Aorta (tissue), 5 donors: ENCODE data around the gene B3GALT4. TPM values are rescaled to one million over a fixed set of nuclear protein-coding genes. Genes with fewer than 3 reads are reported as not detected.
"Not testable (repeated sequence)": the region's sequence is repeated elsewhere in the genome, so short reads cannot be mapped to it uniquely, and the experiment has no call there.

ENCODE experiments used
- ATAC-seq: fragments of 200-7000 bp; cut with Tn5 transposase; one replicate; pipeline ENCODE4 v1.9.1; 2022; ENCODE audit warnings: moderate library complexity; ENCODE audit not compliant: low FRiP score
- DNase-seq, 2 donors: peaks; one replicate each; pipeline ENCODE4 v3.0.0-alpha.2; 2020
- H3K27ac ChIP-seq, 2 donors: one replicate each; pipeline ENCODE4 v1.5.1; 2013; ENCODE audit warnings: low read length in 2 of 2, mild to moderate bottlenecking in 2 of 2, moderate library complexity in 2 of 2, control low read depth in 1 of 2, inconsistent platforms in 1 of 2, low read depth in 1 of 2
- H3K27me3 ChIP-seq, 2 donors: one replicate each; pipeline ENCODE4 v1.6.1; 2013; ENCODE audit warnings: control low read depth in 1 of 2, low read length in 1 of 2, mild to moderate bottlenecking in 1 of 2, moderate library complexity in 1 of 2; ENCODE audit not compliant: insufficient read depth in 2 of 2, control insufficient read depth in 1 of 2
- H3K36me3 ChIP-seq, 2 donors: one replicate each; pipeline ENCODE4 v1.6.1; 2013; ENCODE audit warnings: control low read depth in 1 of 2, low read length in 1 of 2, mild to moderate bottlenecking in 1 of 2; ENCODE audit not compliant: insufficient read depth in 2 of 2, control insufficient read depth in 1 of 2
- H3K4me1 ChIP-seq, 2 donors: one replicate each; pipeline ENCODE4 v1.6.1; 2013; ENCODE audit warnings: low read length in 2 of 2, control low read depth in 1 of 2, mild to moderate bottlenecking in 1 of 2, moderate library complexity in 1 of 2; ENCODE audit not compliant: insufficient read depth in 2 of 2, control insufficient read depth in 1 of 2
- H3K4me3 ChIP-seq, 2 donors: one replicate each; pipeline ENCODE4 v1.5.1; 2013; ENCODE audit warnings: low read length in 2 of 2, control low read depth in 1 of 2, mild to moderate bottlenecking in 1 of 2
- H3K9me3 ChIP-seq: one replicate; pipeline ENCODE4 v1.6.1; 2013; ENCODE audit warnings: mild to moderate bottlenecking, low read length; ENCODE audit not compliant: control insufficient read depth
- WGBS, 2 donors: extraction: QIAGEN DNeasy Blood & Tissue Kit; methylation state at CpG; one replicate each; pipeline ENCODE4 v1.1.7; 2013; 5-methylcytosine and 5-hydroxymethylcytosine counted together
- intact Hi-C, 2 donors: fragments of 100-400 bp; cut with DNase I; formaldehyde crosslinking; loops; one replicate each; pipeline versions ENCODE4 v1.14.2 to v1.15.0; 2022
- polyA plus RNA-seq, 2 donors: library from polyadenylated mRNA; stranded (reverse); fragments of 200-250 nt; gene quantifications; one replicate each; pipeline ENCODE4 v1.2.3, GENCODE V29; 2013
- total RNA-seq, 2 donors: library from RNA; stranded (reverse); fragmentation: NEBNext Ultra II Directional; extraction: Animal tissue kit (Norgen Biotek cat#: 25700); gene quantifications; one replicate each; pipeline ENCODE4 v1.2.1, GENCODE V29; 2021
- donor health status: healthy with polysubstance abuse.
- donor health status: Bipolar disorder and iron deficiency.
- donor health status: DM: no; HTN: no; CAD: no.
- donor health status: DM: no; HTN: no; CAD: no.
- donor health status: DM: yes; HTN: yes; CAD: no.

The B3GALT4 gene
- total and polyA plus RNA-seq, 4 donors: 8.3 to 17.0 (median 13.5) TPM

DNA sequence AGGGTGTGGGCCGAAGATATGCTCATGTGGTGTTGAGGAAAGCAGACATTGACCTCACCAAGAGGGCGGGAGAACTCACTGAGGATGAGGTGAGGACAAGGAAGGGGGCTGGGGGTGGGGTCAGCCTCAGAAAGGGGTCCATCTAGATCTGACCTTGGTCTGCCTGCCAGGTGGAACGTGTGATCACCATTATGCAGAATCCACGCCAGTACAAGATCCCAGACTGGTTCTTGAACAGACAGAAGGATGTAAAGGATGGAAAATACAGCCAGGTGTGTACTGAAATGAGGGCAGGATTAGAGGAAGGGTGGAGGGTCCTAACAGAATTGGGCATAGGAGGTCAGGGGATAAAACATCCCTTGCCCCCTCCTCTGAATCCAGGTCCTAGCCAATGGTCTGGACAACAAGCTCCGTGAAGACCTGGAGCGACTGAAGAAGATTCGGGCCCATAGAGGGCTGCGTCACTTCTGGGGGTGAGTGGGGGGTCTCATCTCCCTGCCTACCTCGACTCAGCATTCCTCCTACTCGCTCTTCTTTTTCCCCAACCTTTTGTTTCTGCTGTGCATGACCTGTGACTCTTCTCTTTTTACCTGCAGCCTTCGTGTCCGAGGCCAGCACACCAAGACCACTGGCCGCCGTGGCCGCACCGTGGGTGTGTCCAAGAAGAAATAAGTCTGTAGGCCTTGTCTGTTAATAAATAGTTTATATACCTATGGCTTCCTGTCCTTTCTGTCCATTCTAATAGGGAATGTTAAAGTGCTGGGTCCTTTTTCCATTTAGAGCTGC is 935 bp upstream of the B3GALT4 start:
- not testable (repeated sequence) for H3K36me3 ChIP-seq, H3K9me3 ChIP-seq, H3K4me1 ChIP-seq, H3K27me3 ChIP-seq, ATAC-seq
- peak overlapping the region in 1 of 2 donors; percentile 50 for H3K4me3 ChIP-seq
- H3K27ac ChIP-seq: peak overlapping the region in 1 of 2 donors; percentile 34
- 83% methylated on average over 15 to 16 of the region's 16 CpGs for WGBS, 2 donors
- intact Hi-C loops: loop anchor here in 1 of 2 donors (5.0 kb wide), 2 partner anchors 36 to 136 kb away; partner anchors contain the start of genes PHF1 and TAPBP
- peak; percentile 30 to 37 for DNase-seq

DNA sequence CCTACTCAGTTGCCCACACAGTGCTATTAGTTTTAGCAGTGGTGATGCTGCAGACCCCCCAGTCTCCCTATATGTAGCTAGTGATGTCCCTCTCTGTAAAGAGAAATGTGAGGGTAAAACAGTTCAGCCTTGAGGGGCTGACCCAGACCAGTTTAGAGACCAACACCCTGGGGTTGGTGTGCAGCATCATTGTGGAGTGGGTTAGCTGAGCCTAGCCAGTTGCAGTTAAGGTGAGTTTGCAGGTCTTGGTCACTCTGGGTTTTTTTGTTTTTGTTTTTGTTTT is 401 bp upstream of the B3GALT4 start:
- intact Hi-C loops: loop anchor here in 1 of 2 donors (5.0 kb wide), 2 partner anchors 36 to 136 kb away; partner anchors contain the start of genes PHF1 and TAPBP
- H3K36me3 ChIP-seq: no peaks in the 10 kb centered on the region
- DNase-seq: no peak

DNA sequence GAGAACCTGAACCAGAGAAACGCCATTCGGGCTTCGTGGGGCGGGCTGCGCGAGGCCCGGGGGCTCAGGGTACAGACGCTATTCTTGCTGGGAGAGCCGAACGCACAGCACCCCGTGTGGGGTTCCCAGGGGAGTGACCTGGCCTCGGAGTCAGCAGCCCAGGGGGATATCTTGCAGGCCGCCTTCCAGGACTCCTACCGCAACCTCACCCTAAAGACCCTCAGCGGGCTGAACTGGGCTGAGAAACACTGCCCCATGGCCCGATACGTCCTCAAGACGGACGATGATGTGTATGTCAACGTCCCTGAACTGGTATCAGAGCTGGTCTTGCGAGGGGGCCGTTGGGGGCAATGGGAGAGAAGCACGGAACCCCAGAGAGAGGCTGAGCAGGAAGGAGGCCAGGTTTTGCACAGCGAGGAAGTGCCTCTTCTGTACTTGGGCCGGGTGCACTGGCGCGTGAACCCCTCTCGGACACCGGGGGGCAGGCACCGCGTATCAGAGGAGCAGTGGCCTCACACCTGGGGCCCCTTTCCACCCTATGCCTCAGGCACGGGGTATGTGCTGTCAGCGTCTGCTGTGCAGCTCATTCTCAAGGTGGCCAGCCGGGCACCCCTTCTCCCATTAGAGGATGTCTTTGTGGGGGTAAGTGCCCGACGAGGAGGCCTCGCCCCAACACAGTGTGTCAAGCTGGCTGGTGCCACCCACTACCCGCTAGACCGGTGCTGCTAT is 904 bp downstream of the B3GALT4 start:
- ATAC-seq: peak; percentile 2
- intact Hi-C loops: loop anchor here in 1 of 2 donors (5.0 kb wide), 2 partner anchors 34 to 134 kb away; partner anchors contain the start of genes PHF1 and TAPBP

More for the DNA sequence above, 401 bp upstream of the B3GALT4 start:
- H3K9me3 ChIP-seq: no peaks in the 10 kb centered on the region
- ATAC-seq: no peak
- H3K27me3 ChIP-seq: no peaks in the 10 kb centered on the region
- H3K4me3 ChIP-seq: peak overlapping the region; percentile 2 to 50
- peak overlapping the region; percentile 34 to 35 for H3K27ac ChIP-seq
- no peaks in the 10 kb centered on the region for H3K4me1 ChIP-seq

DNA sequence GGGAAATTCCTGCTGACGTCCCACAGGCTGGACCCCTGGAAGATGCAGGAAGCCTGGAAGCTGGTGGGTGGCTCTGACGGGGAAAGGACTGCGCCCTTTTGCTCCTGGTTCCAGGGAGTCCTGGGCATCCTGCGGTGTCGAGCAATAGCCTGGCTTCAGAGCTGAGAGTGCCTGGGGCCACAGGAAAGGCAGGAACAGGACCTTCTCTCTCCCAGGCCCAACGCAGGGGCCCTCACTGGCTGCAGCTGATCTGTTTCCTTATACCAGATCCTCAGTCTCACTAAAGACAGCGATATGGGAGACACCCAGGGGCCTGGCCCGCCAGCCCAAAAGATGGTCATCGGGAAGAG is 1.4 kb downstream of the B3GALT4 start:
- intact Hi-C loops: loop anchor here in 1 of 2 donors (5.0 kb wide), 2 partner anchors 34 to 134 kb away; partner anchors contain the start of genes PHF1 and TAPBP
- no peaks in the 10 kb centered on the region for H3K9me3 ChIP-seq
- H3K27ac ChIP-seq: no peak overlapping the region
- no peak overlapping the region for H3K4me3 ChIP-seq
- WGBS, 2 donors: 77 to 78% methylated on average over 9 of the region's 9 CpGs
- no peaks in the 10 kb centered on the region for H3K27me3 ChIP-seq
- ATAC-seq: no peak
- no peaks in the 10 kb centered on the region for H3K4me1 ChIP-seq
- no peak for DNase-seq
- no peaks in the 10 kb centered on the region for H3K36me3 ChIP-seq

More for the DNA sequence above, 904 bp downstream of the B3GALT4 start:
- H3K9me3 ChIP-seq: no peaks in the 10 kb centered on the region
- DNase-seq: no peak
- H3K4me1 ChIP-seq: no peaks in the 10 kb centered on the region
- H3K36me3 ChIP-seq: no peaks in the 10 kb centered on the region
- WGBS, 2 donors: 45 to 47% methylated on average over 39 of the region's 39 CpGs
- H3K4me3 ChIP-seq: peak overlapping the region; percentile 46 to 50
- no peaks in the 10 kb centered on the region for H3K27me3 ChIP-seq
- H3K27ac ChIP-seq: peak overlapping the region; percentile 20 to 28

DNA sequence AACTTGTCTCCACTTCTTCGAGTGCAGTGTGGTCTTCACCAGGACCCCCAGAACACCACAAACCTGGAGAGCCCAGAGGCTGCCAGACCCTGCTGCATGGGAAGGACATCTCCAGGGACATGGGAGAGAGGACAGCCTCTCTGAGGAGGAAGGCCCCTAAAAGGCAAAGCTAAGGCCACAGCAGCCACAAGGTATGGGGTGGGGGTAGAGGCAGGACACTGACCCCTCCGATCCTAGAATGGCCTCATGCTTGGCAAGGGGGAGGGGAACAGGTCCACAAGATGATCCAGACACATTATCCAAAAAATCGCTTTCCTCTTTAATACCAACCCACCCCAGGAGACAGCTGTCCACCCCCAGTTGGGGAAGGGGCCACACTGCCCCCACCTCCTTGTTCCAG is 1.9 kb downstream of the B3GALT4 start:
- H3K4me3 ChIP-seq: no peak overlapping the region
- no peaks in the 10 kb centered on the region for H3K36me3 ChIP-seq
- H3K9me3 ChIP-seq: no peaks in the 10 kb centered on the region
- H3K27me3 ChIP-seq: no peaks in the 10 kb centered on the region
- ATAC-seq (no peak), DNase-seq (no peak)
- no peaks in the 10 kb centered on the region for H3K4me1 ChIP-seq
- WGBS, 2 donors: 85 to 86% methylated on average over 3 of the region's 3 CpGs
- intact Hi-C loops: loop anchor here in 1 of 2 donors (5.0 kb wide), 2 partner anchors 33 to 133 kb away; partner anchors contain the start of genes PHF1 and TAPBP
- H3K27ac ChIP-seq: no peak overlapping the region

DNA sequence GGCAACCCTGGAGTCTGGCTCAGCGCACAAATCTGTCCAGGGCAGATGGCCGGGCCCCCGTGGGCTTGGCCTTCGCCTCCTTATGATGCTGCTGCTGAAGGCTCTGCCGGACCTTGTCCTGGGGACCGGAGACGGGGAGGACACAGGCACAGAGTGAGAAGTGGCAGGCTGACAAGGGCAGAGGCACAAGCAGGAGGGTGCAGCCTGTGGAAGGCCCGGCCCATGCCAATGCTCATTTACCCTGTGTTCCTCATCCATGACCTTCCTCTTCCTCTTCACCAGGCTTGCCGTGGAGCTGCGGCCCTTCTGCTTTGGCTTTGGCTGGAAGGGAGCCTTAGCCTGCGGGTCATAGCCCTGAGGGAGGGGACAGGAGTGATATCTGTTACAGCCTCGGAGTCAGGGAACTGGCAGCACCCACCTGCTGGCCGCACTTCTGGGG is 2.4 kb downstream of the B3GALT4 start:
- Histone ChIP-seq H3K4me3 (no peak overlapping the region), H3K36me3 (no peaks in the 10 kb centered on the region), H3K27ac (no peak overlapping the region), H3K27me3 (no peaks in the 10 kb centered on the region), H3K9me3 (no peaks in the 10 kb centered on the region), H3K4me1 (no peaks in the 10 kb centered on the region)
- DNase-seq (no peak), ATAC-seq (no peak)
- 68 to 73% methylated on average over 13 of the region's 13 CpGs for WGBS, 2 donors
- intact Hi-C loops: loop anchor here in 1 of 2 donors (5.0 kb wide), 2 partner anchors 33 to 133 kb away; partner anchors contain the start of genes PHF1 and TAPBP

DNA sequence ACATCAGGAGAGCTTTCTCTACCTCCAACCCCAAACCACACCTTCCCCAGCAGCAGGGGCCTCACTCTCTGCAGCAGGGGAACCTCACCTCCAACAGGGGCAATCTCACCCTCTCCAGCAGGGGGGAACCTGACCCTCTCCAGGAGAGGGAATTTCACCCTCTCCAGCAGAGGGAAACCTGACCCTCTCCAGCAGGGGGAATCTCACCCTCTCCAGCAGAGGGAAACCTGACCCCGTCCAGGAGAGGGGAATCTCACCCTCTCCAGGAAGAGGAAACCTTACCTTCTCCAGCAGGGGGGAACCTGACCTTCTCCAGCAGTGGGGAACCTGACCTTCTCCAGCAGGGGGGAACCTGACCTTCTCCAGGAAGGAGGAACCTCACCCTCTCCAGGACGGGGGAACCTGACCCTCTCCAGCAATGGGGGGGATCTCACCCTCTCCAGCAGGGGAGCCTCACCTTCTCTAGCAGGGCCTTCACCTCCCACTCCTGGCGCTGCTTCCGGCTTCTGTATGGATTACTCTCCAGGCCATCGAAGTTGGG is 3.1 kb downstream of the B3GALT4 start:
- H3K9me3 ChIP-seq: no peaks in the 10 kb centered on the region
- H3K4me3 ChIP-seq: no peak overlapping the region
- no peak for ATAC-seq
- 56 to 62% methylated on average over 5 of the region's 5 CpGs for WGBS, 2 donors
- no peaks in the 10 kb centered on the region for H3K36me3 ChIP-seq
- DNase-seq: no peak
- no peaks in the 10 kb centered on the region for H3K27me3 ChIP-seq
- intact Hi-C loops: loop anchor here in 1 of 2 donors (5.0 kb wide), 2 partner anchors 32 to 132 kb away; partner anchors contain the start of genes PHF1 and TAPBP
- no peaks in the 10 kb centered on the region for H3K4me1 ChIP-seq
- H3K27ac ChIP-seq: no peak overlapping the region

DNA sequence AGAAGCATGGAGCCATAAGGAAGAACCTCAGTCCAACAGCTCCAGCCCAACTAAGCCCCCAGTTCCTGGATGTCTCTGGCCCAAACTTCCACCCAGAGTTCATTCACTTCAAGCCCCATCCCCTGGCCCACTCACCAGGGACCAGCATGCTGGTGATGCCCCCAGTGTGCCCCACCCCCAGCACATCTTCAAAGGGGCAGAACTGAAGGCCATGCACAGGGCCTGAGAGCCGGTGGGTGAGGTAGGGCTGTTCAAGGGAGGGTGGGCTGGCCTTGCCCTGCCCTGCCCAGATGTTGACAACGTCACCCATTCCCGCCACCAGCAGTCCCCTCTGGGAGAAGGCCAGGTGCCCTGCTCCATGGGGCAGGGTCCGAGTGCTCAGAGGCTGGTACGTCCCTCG is 3.6 kb downstream of the B3GALT4 start:
- Histone ChIP-seq H3K9me3 (no peaks in the 10 kb centered on the region), H3K27me3 (no peaks in the 10 kb centered on the region), H3K36me3 (no peaks in the 10 kb centered on the region), H3K27ac (no peak overlapping the region), H3K4me1 (no peaks in the 10 kb centered on the region), H3K4me3 (no peak overlapping the region)
- intact Hi-C loops: no loop called here
- WGBS, 2 donors: 74 to 77% methylated on average over 6 of the region's 6 CpGs
- DNase-seq: no peak
- ATAC-seq: no peak
